Cardiac muscle cell (in vitro differentiated cells and primary cell): ENCODE results near the gene MYO1H. TPM values are rescaled to one million over a fixed set of nuclear protein-coding genes. Genes with fewer than 3 reads are reported as not detected.

Experiments used
- DNase-seq, 2 donors: peaks; one replicate each; pipeline versions ENCODE4 v3.0.0 to v3.0.0-alpha.2; 2010 to 2017; ENCODE audit warnings: low read depth in 1 of 2, low spot score in 1 of 2
- H3K27ac ChIP-seq: fragments of 200-600 bp; sonication (generic); 2 replicates; pipeline ENCODE4 v1.5.1; 2016
- H3K27me3 ChIP-seq: fragments of 200-600 bp; sonication (generic); 2 replicates; pipeline ENCODE4 v1.6.0; 2016; ENCODE audit warnings: control low read depth
- H3K36me3 ChIP-seq: fragments of 200-600 bp; sonication (generic); 2 replicates; pipeline ENCODE4 v1.5.1; 2016; ENCODE audit warnings: control low read depth
- H3K4me1 ChIP-seq: fragments of 200-600 bp; sonication (generic); 2 replicates; pipeline ENCODE4 v1.8.1; 2017; ENCODE audit warnings: low read depth, mild to moderate bottlenecking, mixed run types
- H3K4me3 ChIP-seq: fragments of 200-600 bp; sonication (generic); 2 replicates; pipeline ENCODE4 v1.5.1; 2016; ENCODE audit warnings: mild to moderate bottlenecking
- H3K9me3 ChIP-seq: fragments of 200-600 bp; sonication (generic); 2 replicates; pipeline ENCODE4 v1.5.1; 2017; ENCODE audit warnings: low read depth, mild to moderate bottlenecking, control low read depth
- CTCF ChIP-seq: IDR thresholded peaks from 2 replicates; pipeline ENCODE4 v1.5.1; 2012; ENCODE audit warnings: low read depth, mild to moderate bottlenecking, low read length
- polyA plus RNA-seq: library from polyadenylated mRNA; unstranded; fragments of >200 nt; fragmentation: Nextera tagmentation; extraction: Ambion mirVana; gene quantifications from 2 replicates; pipeline ENCODE4 v1.2.1, GENCODE V29; 2016
- total RNA-seq: library from RNA; depleted of rRNA; stranded (reverse); fragments of >200 nt; gene quantifications from 2 replicates; pipeline ENCODE4 v1.2.3, GENCODE V29; 2016

MYO1H gene
- total RNA-seq (0.21 TPM in 1 of 2 replicates, not detected in the other), polyA plus RNA-seq (0.36 TPM in 1 of 2 replicates, not detected in the other)

DNA sequence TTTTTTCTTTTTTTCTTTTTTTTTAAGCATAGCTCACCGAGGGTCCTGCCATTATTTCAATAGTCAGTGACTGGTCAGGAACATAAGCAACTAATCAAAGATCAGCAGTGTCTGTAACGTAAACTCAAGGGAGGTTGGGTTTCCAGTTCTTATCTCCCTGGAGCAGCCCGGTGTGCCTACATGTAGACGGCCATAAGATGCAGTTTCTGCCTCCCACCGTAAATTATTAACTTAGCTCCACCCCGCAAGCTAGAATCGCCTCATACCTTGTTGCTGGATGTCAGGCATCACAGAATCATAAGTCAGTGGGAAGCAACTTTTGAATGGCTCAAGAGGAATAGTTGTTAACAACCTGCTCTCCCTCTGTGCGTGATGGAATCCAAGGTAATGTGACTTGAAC is at the start of gene MYO1H:
Gene MYO1H, plus strand, starts transcription at position 312 of the 400 bp plus-strand sequence. Its CDS starts 61 bp downstream, at position 373.
- Histone ChIP-seq H3K4me1 (no peaks in the 10 kb centered on the region), H3K4me3 (no peak within 1 kb of the TSS), H3K9me3 (no peaks in the 10 kb centered on the region), H3K27ac (no peak within 1 kb of the TSS), H3K36me3 (no peaks in the 10 kb centered on the region), H3K27me3 (peaks cover 6% of the 10 kb centered on the region)
- no peak for DNase-seq
- no peak for TF ChIP-seq CTCF

DNA sequence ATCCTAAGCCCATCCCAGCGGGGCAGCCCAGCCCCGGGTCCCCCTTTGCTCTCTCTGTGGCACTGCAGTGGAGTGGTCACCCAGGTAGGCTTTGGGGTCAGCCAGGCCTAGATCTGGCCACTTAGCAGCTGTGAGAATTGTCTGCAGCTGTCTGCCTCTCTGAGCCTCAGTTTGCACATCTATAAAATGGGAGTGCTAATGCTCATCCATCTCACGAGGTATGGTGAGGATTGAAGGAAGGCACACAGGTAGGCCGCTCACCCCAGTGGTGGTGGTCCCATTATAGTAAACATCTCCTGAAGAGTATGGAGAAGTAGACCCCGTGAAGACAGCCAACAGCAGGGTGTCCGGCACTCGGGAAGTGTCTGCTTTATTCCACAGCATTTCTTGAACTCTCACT is 47.9 kb upstream of the MYO1H start:
- no peak overlapping the region for H3K4me3 ChIP-seq
- H3K4me1 ChIP-seq = no peaks in the 10 kb centered on the region
- no peak overlapping the region for H3K27ac ChIP-seq
- DNase-seq = no peak
- no peaks in the 10 kb centered on the region for H3K9me3 ChIP-seq
- peaks cover 2% of the 10 kb centered on the region for H3K27me3 ChIP-seq
- H3K36me3 ChIP-seq = no peaks in the 10 kb centered on the region
- no peak for TF ChIP-seq CTCF

GRCh38 chr12:109301643-109302168 is 46.0 kb upstream of the MYO1H start:
- H3K9me3 ChIP-seq = no peaks in the 10 kb centered on the region
- no peak overlapping the region for H3K27ac ChIP-seq
- H3K36me3 ChIP-seq = no peaks in the 10 kb centered on the region
- no peak for DNase-seq
- no peaks in the 10 kb centered on the region for H3K4me1 ChIP-seq
- no peak for TF ChIP-seq CTCF
- H3K27me3 ChIP-seq = peaks cover 5% of the 10 kb centered on the region
- H3K4me3 ChIP-seq = no peak overlapping the region

- Histone ChIP-seq H3K27ac (no peak overlapping the region), H3K4me3 (no peak overlapping the region), H3K36me3 (no peaks in the 10 kb centered on the region), H3K27me3 (peaks cover 12% of the 10 kb centered on the region), H3K4me1 (no peaks in the 10 kb centered on the region), H3K9me3 (no peaks in the 10 kb centered on the region)
- no peak for DNase-seq
- peak; percentile 15 for TF ChIP-seq CTCF
These were observed 45.3 kb upstream of the MYO1H start for GRCh38 chr12:109302358-109302757.

DNA sequence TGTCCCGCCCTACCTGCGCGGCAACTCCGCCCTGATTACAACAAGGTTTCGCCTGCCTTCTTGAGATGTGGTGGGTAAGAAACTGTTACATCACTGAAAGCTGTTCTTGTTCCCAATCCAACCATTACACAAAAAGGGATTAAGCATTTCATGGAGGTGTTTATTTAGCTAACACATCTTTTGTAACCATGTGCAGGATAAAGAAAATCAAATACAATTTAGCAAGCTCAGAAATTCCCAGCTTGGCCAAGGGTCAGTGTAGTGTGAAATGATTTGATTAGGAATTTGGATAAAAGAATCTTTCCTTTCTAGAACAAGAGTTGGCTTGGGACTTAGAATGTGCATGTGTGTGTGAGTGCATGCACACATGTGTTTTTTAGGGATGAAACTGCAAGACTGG is 44.9 kb upstream of the MYO1H start:
- no peaks in the 10 kb centered on the region for H3K9me3 ChIP-seq
- no peak overlapping the region for H3K27ac ChIP-seq
- no peak for DNase-seq
- TF ChIP-seq CTCF = no peak
- peaks cover 16% of the 10 kb centered on the region for H3K27me3 ChIP-seq
- no peaks in the 10 kb centered on the region for H3K4me1 ChIP-seq
- H3K36me3 ChIP-seq = no peaks in the 10 kb centered on the region
- H3K4me3 ChIP-seq = no peak overlapping the region
